CD14-positive monocyte (primary cell): ENCODE data around the gene DRC7. TPM values are rescaled to one million over a fixed set of nuclear protein-coding genes. Genes with fewer than 3 reads are reported as not detected.

Experiments
- DNase-seq, 3 donors: peaks; one replicate each; pipeline ENCODE4 v3.0.0-alpha.2; 2011 to 2022
- H2AFZ ChIP-seq: 2 replicates; pipeline ENCODE4 v1.6.0; 2012; ENCODE audit warnings: mild to moderate bottlenecking, low read depth, low read length, inconsistent platforms; ENCODE audit not compliant: insufficient read depth, poor library complexity, severe bottlenecking
- H3K27ac ChIP-seq, 2 donors: 1 replicate in 1 of 2; 2 replicates in 1 of 2; pipeline ENCODE4 v1.5.1; 2012 to 2013; ENCODE audit warnings: low read length in 2 of 2, control low read depth in 1 of 2, inconsistent platforms in 1 of 2, low read depth in 1 of 2, mild to moderate bottlenecking in 1 of 2
- H3K27me3 ChIP-seq, 2 donors: one replicate each; pipeline versions ENCODE4 v1.6.0 to v1.6.1; 2011 to 2013; ENCODE audit warnings: low read length in 2 of 2; ENCODE audit not compliant: control insufficient read depth in 2 of 2, insufficient read depth in 2 of 2
- H3K36me3 ChIP-seq, 2 donors: replicated peaks in 1 of 2; 1 replicate in 1 of 2; 2 replicates in 1 of 2; pipeline versions ENCODE4 v1.5.1 to v1.6.1; 2012 to 2013; ENCODE audit warnings: low read length in 2 of 2, control low read depth in 1 of 2, inconsistent platforms in 1 of 2, mild to moderate bottlenecking in 1 of 2; ENCODE audit not compliant: insufficient read depth in 2 of 2, control insufficient read depth in 1 of 2
- H3K4me1 ChIP-seq, 2 donors: 1 replicate in 1 of 2; 2 replicates in 1 of 2; pipeline versions ENCODE4 v1.5.1 to v1.6.1; 2012 to 2013; ENCODE audit warnings: low read length in 2 of 2, control low read depth in 1 of 2, inconsistent platforms in 1 of 2, mild to moderate bottlenecking in 1 of 2, moderate library complexity in 1 of 2; ENCODE audit not compliant: insufficient read depth in 2 of 2, control insufficient read depth in 1 of 2
- H3K4me2 ChIP-seq: replicated peaks from 2 replicates; pipeline ENCODE3; 2012; ENCODE audit warnings: low read length, moderate library complexity, mild to moderate bottlenecking; ENCODE audit not compliant: poor library complexity, severe bottlenecking; ENCODE audit errors: extremely low read depth
- H3K4me3 ChIP-seq, 3 experiments: fragments of 200-600 bp in 1 of 3; sonication (generic) in 1 of 3; replicated peaks in 1 of 3; 1 replicate in 2 of 3; 2 replicates in 1 of 3; pipeline ENCODE4 v1.5.1; 2011 to 2013; ENCODE audit warnings: low read length in 3 of 3, mild to moderate bottlenecking in 3 of 3, control low read depth in 2 of 3, low read depth in 2 of 3, inconsistent platforms in 1 of 3, moderate library complexity in 1 of 3
- H3K79me2 ChIP-seq: 2 replicates; pipeline ENCODE4 v1.6.0; 2012; ENCODE audit warnings: mild to moderate bottlenecking, control low read depth, inconsistent platforms, low read length, moderate library complexity; ENCODE audit not compliant: insufficient read depth
- H3K9ac ChIP-seq: 2 replicates; pipeline ENCODE4 v1.6.0; 2017; ENCODE audit warnings: low read length, mild to moderate bottlenecking; ENCODE audit not compliant: insufficient read depth, poor library complexity, severe bottlenecking
- H3K9me3 ChIP-seq, 2 donors: replicated peaks in 1 of 2; 1 replicate in 1 of 2; 2 replicates in 1 of 2; pipeline versions ENCODE4 v1.5.1 to v1.6.1; 2012 to 2013; ENCODE audit warnings: low read length in 2 of 2, control low read depth in 1 of 2; ENCODE audit not compliant: control insufficient read depth in 1 of 2, insufficient read depth in 1 of 2
- H4K20me1 ChIP-seq: 2 replicates; pipeline ENCODE4 v1.6.0; 2012; ENCODE audit warnings: mild to moderate bottlenecking, low read length, control low read depth, moderate library complexity; ENCODE audit not compliant: insufficient read depth
- H3K27ac Mint-ChIP-seq, 7 donors: one replicate each; pipeline ENCODE4 v1.8.0; 2020; ENCODE audit warnings: mild to moderate bottlenecking in 7 of 7, mixed read lengths in 7 of 7, moderate library complexity in 6 of 7, inconsistent platforms in 2 of 7
- H3K27me3 Mint-ChIP-seq, 3 donors: one replicate each; pipeline ENCODE4 v1.8.0; 2021 to 2022; ENCODE audit warnings: low read depth in 3 of 3, mild to moderate bottlenecking in 3 of 3, mixed read lengths in 3 of 3, moderate library complexity in 3 of 3, inconsistent platforms in 1 of 3
- H3K36me3 Mint-ChIP-seq, 2 donors: one replicate each; pipeline ENCODE4 v1.8.0; 2020; ENCODE audit warnings: mixed read lengths in 2 of 2, inconsistent platforms in 1 of 2, mild to moderate bottlenecking in 1 of 2
- H3K4me1 Mint-ChIP-seq: one replicate; pipeline ENCODE4 v1.8.0; 2020; ENCODE audit warnings: mild to moderate bottlenecking, mixed read lengths
- H3K4me3 Mint-ChIP-seq, 2 donors: one replicate each; pipeline ENCODE4 v1.8.0; 2020; ENCODE audit warnings: mild to moderate bottlenecking in 2 of 2, mixed read lengths in 2 of 2, moderate library complexity in 1 of 2
- H3K9me3 Mint-ChIP-seq, 7 donors: one replicate each; pipeline ENCODE4 v1.8.0; 2020 to 2022; ENCODE audit warnings: mixed read lengths in 7 of 7, mild to moderate bottlenecking in 6 of 7, moderate library complexity in 6 of 7, inconsistent platforms in 2 of 7
- WGBS: methylation state at CpG from one replicate; pipeline ENCODE4 v1.1.5; 2013; ENCODE audit warnings: missing lambda C conversion rate; ENCODE audit not compliant: insufficient coverage; 5-methylcytosine and 5-hydroxymethylcytosine counted together
- intact Hi-C, 2 donors: fragments of 100-400 bp; cut with micrococcal nuclease; formaldehyde crosslinking; loops; one replicate each; pipeline versions ENCODE4 v1.15.0 to v1.15.1; 2023
- polyA plus RNA-seq, 3 donors: library from polyadenylated mRNA; depleted of rRNA in 1 of 3; unstranded in 2 of 3; stranded (reverse) in 1 of 3; fragments of 300-500 nt in 2 of 3; fragments of >200 nt in 1 of 3; fragmentation: Illumina TruSeq in 2 of 3; gene quantifications; 1 replicate in 2 of 3; 2 replicates in 1 of 3; pipeline ENCODE4 v1.2.3, GENCODE V29; 2012 to 2021
- TF ChIP-seq, protein P1 (sequence below): fragments of 200-600 bp; IDR thresholded peaks from one replicate; pipeline ENCODE4 v1.8.0; 2022; ENCODE audit warnings: antibody characterized with exemption, mild to moderate bottlenecking

Gene DRC7
- polyA plus RNA-seq, 3 donors: 0.11 to 0.41 TPM; not detected in 1

DNA sequence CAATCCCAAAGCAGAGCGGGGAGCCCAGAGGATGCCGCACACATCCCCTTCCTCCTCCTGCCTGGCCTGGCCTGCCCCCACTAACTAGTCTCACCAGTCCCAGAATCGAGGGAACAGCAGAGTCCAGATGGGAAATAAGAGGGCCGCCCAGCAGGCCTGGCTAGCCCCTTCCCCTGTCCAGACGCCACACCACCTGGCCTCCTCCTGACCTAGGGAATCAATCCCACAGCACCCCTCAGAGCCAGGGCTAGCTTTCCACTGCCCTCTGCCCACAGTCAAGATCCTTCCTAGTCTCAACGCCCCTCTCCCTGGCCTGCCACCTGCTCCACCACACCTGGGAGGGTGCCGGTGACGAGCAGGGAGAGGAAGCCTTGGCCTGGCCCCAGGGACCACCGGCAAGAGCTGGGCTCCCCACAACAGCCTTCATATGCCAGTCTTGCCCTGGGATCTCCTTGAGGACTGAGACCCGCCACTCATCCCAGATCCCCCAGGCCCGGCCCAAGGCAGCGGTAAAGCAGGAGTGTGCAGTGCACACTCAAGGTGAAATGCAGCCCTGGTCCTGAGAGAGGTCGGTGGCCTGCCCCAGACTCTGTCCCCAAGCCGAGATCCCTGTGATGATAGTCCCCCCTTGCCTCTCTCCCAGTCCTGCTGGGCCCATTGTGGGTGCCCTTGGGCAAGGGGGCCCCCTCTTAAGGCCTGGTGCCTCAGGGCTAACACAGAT is 68.8 kb downstream of the DRC7 start:
- peaks cover 0 to 6% (median 2%) of the 10 kb centered on the region in 3 donors for H3K27me3 Mint-ChIP-seq
- TF ChIP-seq, protein P1, sequence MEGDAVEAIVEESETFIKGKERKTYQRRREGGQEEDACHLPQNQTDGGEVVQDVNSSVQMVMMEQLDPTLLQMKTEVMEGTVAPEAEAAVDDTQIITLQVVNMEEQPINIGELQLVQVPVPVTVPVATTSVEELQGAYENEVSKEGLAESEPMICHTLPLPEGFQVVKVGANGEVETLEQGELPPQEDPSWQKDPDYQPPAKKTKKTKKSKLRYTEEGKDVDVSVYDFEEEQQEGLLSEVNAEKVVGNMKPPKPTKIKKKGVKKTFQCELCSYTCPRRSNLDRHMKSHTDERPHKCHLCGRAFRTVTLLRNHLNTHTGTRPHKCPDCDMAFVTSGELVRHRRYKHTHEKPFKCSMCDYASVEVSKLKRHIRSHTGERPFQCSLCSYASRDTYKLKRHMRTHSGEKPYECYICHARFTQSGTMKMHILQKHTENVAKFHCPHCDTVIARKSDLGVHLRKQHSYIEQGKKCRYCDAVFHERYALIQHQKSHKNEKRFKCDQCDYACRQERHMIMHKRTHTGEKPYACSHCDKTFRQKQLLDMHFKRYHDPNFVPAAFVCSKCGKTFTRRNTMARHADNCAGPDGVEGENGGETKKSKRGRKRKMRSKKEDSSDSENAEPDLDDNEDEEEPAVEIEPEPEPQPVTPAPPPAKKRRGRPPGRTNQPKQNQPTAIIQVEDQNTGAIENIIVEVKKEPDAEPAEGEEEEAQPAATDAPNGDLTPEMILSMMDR: no peak
- no peak for DNase-seq
- 90% methylated on average over 13 of the region's 14 CpGs for WGBS
- Histone ChIP-seq H3K79me2 (no peaks in the 10 kb centered on the region), H3K4me1 (no peaks in the 10 kb centered on the region), H3K36me3 (no peaks in the 10 kb centered on the region), H3K9ac (no peak overlapping the region), H3K27me3 (no peaks in the 10 kb centered on the region), H3K27ac (no peak overlapping the region), H3K4me2 (no peak overlapping the region), H4K20me1 (no peaks in the 10 kb centered on the region), H2AFZ (no peak overlapping the region), H3K9me3 (no peaks in the 10 kb centered on the region), H3K4me3 (no peak overlapping the region)
- H3K9me3 Mint-ChIP-seq: peaks cover 0 to 6% (median 0%) of the 10 kb centered on the region in 7 donors
- peak overlapping the region in 2 of 7 donors; percentile 22 to 30 for H3K27ac Mint-ChIP-seq
- intact Hi-C loops: no loop called here
- H3K4me3 Mint-ChIP-seq: no peak overlapping the region
- H3K36me3 Mint-ChIP-seq: peaks cover 0 to 4% of the 10 kb centered on the region in 2 donors
- peaks cover 3% of the 10 kb centered on the region for H3K4me1 Mint-ChIP-seq

DNA sequence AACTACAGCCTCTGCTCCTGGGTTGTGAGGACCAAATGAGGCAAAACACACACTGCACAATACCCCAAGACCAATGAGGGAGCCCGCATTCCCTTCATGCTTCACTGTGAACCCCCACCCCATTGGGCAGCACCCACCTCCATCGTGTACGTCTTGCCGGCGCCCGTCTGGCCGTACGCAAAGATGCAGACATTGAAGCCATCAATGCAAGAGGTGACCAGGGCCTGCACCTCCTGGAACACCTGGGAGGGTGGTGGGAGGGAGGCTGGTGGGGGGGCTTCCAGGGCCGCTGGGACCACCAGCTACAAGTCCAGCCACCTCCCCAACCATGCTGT is 69.4 kb downstream of the DRC7 start:
- no peak for DNase-seq
- Histone ChIP-seq H3K4me2 (no peak overlapping the region), H3K9ac (no peak overlapping the region), H3K4me1 (no peaks in the 10 kb centered on the region), H3K4me3 (no peak overlapping the region), H3K9me3 (no peaks in the 10 kb centered on the region), H3K36me3 (no peaks in the 10 kb centered on the region), H2AFZ (no peak overlapping the region), H4K20me1 (no peaks in the 10 kb centered on the region), H3K27me3 (no peaks in the 10 kb centered on the region), H3K27ac (no peak overlapping the region), H3K79me2 (no peaks in the 10 kb centered on the region)
- TF ChIP-seq, protein P1: no peak
- peaks cover 3% of the 10 kb centered on the region for H3K4me1 Mint-ChIP-seq
- peaks cover 0 to 6% (median 0%) of the 10 kb centered on the region in 7 donors for H3K9me3 Mint-ChIP-seq
- peak overlapping the region in 1 of 7 donors; percentile 22 for H3K27ac Mint-ChIP-seq
- no peak overlapping the region for H3K4me3 Mint-ChIP-seq
- peaks cover 0 to 6% (median 2%) of the 10 kb centered on the region in 3 donors for H3K27me3 Mint-ChIP-seq
- intact Hi-C loops: no loop called here
- no CpG with 5 or more reads among the region's 9 CpGs for WGBS
- H3K36me3 Mint-ChIP-seq: no peaks in the 10 kb centered on the region
